ENCODE measurements around the gene CHRNA4. TPM values are rescaled to one million over a fixed set of nuclear protein-coding genes. Genes with fewer than 3 reads are reported as not detected.

CHRNA4 gene
- total RNA-seq, 4 donors from 2014 or later, result 0.20 TPM; not detected in 3

- TF ChIP-seq, protein P1, sequence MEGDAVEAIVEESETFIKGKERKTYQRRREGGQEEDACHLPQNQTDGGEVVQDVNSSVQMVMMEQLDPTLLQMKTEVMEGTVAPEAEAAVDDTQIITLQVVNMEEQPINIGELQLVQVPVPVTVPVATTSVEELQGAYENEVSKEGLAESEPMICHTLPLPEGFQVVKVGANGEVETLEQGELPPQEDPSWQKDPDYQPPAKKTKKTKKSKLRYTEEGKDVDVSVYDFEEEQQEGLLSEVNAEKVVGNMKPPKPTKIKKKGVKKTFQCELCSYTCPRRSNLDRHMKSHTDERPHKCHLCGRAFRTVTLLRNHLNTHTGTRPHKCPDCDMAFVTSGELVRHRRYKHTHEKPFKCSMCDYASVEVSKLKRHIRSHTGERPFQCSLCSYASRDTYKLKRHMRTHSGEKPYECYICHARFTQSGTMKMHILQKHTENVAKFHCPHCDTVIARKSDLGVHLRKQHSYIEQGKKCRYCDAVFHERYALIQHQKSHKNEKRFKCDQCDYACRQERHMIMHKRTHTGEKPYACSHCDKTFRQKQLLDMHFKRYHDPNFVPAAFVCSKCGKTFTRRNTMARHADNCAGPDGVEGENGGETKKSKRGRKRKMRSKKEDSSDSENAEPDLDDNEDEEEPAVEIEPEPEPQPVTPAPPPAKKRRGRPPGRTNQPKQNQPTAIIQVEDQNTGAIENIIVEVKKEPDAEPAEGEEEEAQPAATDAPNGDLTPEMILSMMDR (IDR thresholded peaks at IDR 0.05), result no peak
- TF ChIP-seq POLR2AphosphoS5 (IDR thresholded peaks at IDR 0.05), result no peak
- TF ChIP-seq POLR2A (IDR thresholded peaks at IDR 0.05), result no peak
- no peak for TF ChIP-seq EP300 (IDR thresholded peaks at IDR 0.05; ENCODE audit: low read depth)
- Histone ChIP-seq H3K36me3 (no peaks in the 10 kb centered on the region), H3K27me3 (peaks cover 71% of the 10 kb centered on the region), H3K27ac (no peak overlapping the region), H3K4me1 (no peaks in the 10 kb centered on the region), H3K4me3 (no peak overlapping the region), H3K9me3 (no peaks in the 10 kb centered on the region)
- in situ Hi-C loops (cut with MboI; ENCODE audit: low pct_ligation_motif_present in 1 of 4, low pct_unique_long_range_greater_than_20kb in 1 of 4, low sequenced_read_pairs in 3 of 4) (no loop called here), intact Hi-C loops (cut with DNase I; ENCODE audit: low total_unique reads) (no loop called here)
- 48 to 52% methylated on average over 5 of the region's 5 CpGs for WGBS, 2 donors (ENCODE audit: low coverage in 1 of 2)
- DNase-seq, result no peak
Measured at GRCh38 chr20:63303095-63303666, 58.0 kb downstream of the CHRNA4 start.

DNA sequence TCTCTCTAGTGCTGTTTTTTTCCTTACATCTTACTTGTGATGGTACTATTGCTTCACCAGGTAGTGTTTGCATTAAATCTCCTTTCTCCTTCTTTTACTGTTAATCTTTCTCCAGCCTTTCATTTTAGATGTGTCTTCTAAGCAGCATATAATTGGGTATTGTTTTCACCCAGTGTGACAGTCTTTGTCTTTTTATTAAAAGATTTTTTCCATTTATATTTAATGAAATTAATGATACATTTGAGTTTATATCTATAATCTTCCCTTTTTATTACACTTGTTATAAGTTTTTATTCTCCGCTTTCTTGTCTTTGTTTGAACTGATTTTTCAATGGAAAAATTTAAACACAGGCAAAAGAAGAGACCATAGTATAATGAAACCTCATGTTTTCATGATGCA lies 59.5 kb downstream of the CHRNA4 start:
- WGBS, 2 donors (ENCODE audit: low coverage in 1 of 2), result 95 to 100% methylated on average over 1 of the region's 1 CpG
- DNase-seq, result no peak
- H3K27ac ChIP-seq, result no peak overlapping the region
- peaks cover 73% of the 10 kb centered on the region for H3K27me3 ChIP-seq
- H3K36me3 ChIP-seq, result no peaks in the 10 kb centered on the region
- no peak overlapping the region for H3K4me3 ChIP-seq
- H3K4me1 ChIP-seq, result no peaks in the 10 kb centered on the region
- intact Hi-C loops (cut with DNase I; ENCODE audit: low total_unique reads) (no loop called here), in situ Hi-C loops (cut with MboI; ENCODE audit: low pct_ligation_motif_present in 1 of 4, low pct_unique_long_range_greater_than_20kb in 1 of 4, low sequenced_read_pairs in 3 of 4) (no loop called here)
- TF ChIP-seq POLR2A (IDR thresholded peaks at IDR 0.05) (no peak), EP300 (IDR thresholded peaks at IDR 0.05; ENCODE audit: low read depth) (no peak), POLR2AphosphoS5 (IDR thresholded peaks at IDR 0.05) (no peak)
- TF ChIP-seq, protein P1 (IDR thresholded peaks at IDR 0.05), result no peak
- H3K9me3 ChIP-seq, result no peaks in the 10 kb centered on the region

DNA sequence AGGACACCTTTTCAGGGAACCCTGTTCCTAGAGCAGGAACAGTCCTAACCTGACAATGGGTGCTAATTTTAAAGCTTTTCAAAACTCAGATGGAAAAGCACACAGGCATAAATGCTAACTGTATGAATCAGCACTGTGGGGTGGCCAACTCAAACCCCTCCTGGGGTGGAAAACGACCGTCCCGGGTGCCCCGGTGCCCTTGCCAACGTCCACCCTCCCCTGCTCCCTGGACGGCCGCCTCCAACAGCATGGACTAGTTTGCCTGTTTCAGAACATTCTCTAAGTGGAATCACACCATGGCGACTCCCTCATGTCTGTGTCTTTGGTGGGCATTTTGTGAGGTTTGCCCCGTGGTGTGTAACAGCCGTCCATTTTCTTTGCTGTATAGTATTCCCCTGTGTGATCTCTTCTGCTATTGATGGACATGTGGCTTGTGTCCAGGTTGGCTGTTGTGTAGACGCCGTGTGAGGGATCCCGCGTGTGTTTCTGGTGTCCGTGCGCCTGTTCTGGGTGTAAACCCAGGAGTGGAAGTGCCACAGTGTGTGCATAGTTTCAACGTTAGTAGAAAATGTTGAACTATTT lies 62.3 kb downstream of the CHRNA4 start:
- intact Hi-C loops (cut with DNase I; ENCODE audit: low total_unique reads), result no loop called here
- in situ Hi-C loops (cut with MboI; ENCODE audit: low pct_ligation_motif_present in 1 of 4, low pct_unique_long_range_greater_than_20kb in 1 of 4, low sequenced_read_pairs in 3 of 4), result no loop called here

GRCh38 chr20:63297796-63298572 lies 63.2 kb downstream of the CHRNA4 start:
- TF ChIP-seq EP300 (IDR thresholded peaks at IDR 0.05; ENCODE audit: low read depth) (no peak), POLR2A (IDR thresholded peaks at IDR 0.05) (no peak), POLR2AphosphoS5 (IDR thresholded peaks at IDR 0.05) (no peak)
- TF ChIP-seq, protein P1 (IDR thresholded peaks at IDR 0.05), result no peak
- Histone ChIP-seq H3K4me3 (no peak overlapping the region), H3K4me1 (no peaks in the 10 kb centered on the region), H3K36me3 (no peaks in the 10 kb centered on the region), H3K27ac (no peak overlapping the region), H3K9me3 (no peaks in the 10 kb centered on the region), H3K27me3 (peaks cover 79% of the 10 kb centered on the region)
- intact Hi-C loops (cut with DNase I; ENCODE audit: low total_unique reads) (no loop called here), in situ Hi-C loops (cut with MboI; ENCODE audit: low pct_ligation_motif_present in 1 of 4, low pct_unique_long_range_greater_than_20kb in 1 of 4, low sequenced_read_pairs in 3 of 4) (no loop called here)
- DNase-seq, result no peak
- WGBS, 2 donors (ENCODE audit: low coverage in 1 of 2), result 74 to 83% methylated on average over 6 to 16 of the region's 16 CpGs

More for the DNA sequence above, 62.3 kb downstream of the CHRNA4 start:
- no peak overlapping the region for H3K4me3 ChIP-seq
- no peaks in the 10 kb centered on the region for H3K36me3 ChIP-seq
- H3K9me3 ChIP-seq, result no peaks in the 10 kb centered on the region
- no peak overlapping the region for H3K27ac ChIP-seq
- no peak for DNase-seq
- TF ChIP-seq POLR2A (IDR thresholded peaks at IDR 0.05), result no peak
- TF ChIP-seq, protein P1 (IDR thresholded peaks at IDR 0.05), result no peak
- no peak for TF ChIP-seq POLR2AphosphoS5 (IDR thresholded peaks at IDR 0.05)
- no peak for TF ChIP-seq EP300 (IDR thresholded peaks at IDR 0.05; ENCODE audit: low read depth)
- H3K4me1 ChIP-seq, result no peaks in the 10 kb centered on the region
- 86% methylated on average over 17 of the region's 17 CpGs; no CpG with 5 or more reads in 1 of the 2 donors for WGBS, 2 donors (ENCODE audit: low coverage in 1 of 2)
- peaks cover 79% of the 10 kb centered on the region for H3K27me3 ChIP-seq
